ENCODE data around the gene SUFU.

GRCh38 chr10:102644066-102644645 lies 140.4 kb downstream of the SUFU start, which contains the start of gene TRIM8:
- TF ChIP-seq CTCF (conservative IDR thresholded peaks at IDR 0.05; ENCODE audit: low read depth, low read length) = no peak
- no peak for TF ChIP-seq POLR2A (IDR thresholded peaks at IDR 0.05; ENCODE audit: low read depth, low read length)
- no peak for TF ChIP-seq USF2 (IDR thresholded peaks at IDR 0.05; ENCODE audit: low read depth, low read length)
- TF ChIP-seq RFX5 (IDR thresholded peaks at IDR 0.05; ENCODE audit: low read depth, low read length) = no peak
- no peak for TF ChIP-seq SMC3 (IDR thresholded peaks at IDR 0.05; ENCODE audit: low read depth, low read length)
- TF ChIP-seq RAD21 (IDR thresholded peaks at IDR 0.05; ENCODE audit: low read length) = no peak
- TF ChIP-seq FOS (IDR thresholded peaks at IDR 0.05; ENCODE audit: low read depth, low read length) = no peak
- TF ChIP-seq MAFK (IDR thresholded peaks at IDR 0.05; ENCODE audit: low read depth, low read length) = no peak
- TF ChIP-seq ELK1 (IDR thresholded peaks at IDR 0.05; ENCODE audit: borderline replicate concordance, low read depth, low read length) = no peak
- TF ChIP-seq MXI1 (IDR thresholded peaks at IDR 0.05; ENCODE audit: borderline replicate concordance, low read depth, low read length) = no peak
- TF ChIP-seq BHLHE40 (IDR thresholded peaks at IDR 0.05; ENCODE audit: low read depth, low read length) = no peak

All from IMR-90 (cell line).